Mononuclear cell (primary cell): ENCODE measurements around the gene GPS1. TPM values are rescaled to one million over a fixed set of nuclear protein-coding genes. Genes with fewer than 3 reads are reported as not detected.
A peak's percentile ranks its signal among the peaks of the same experiment; 100 is the strongest.
"Not testable (repeated sequence)": the region's sequence is repeated elsewhere in the genome, so short reads cannot be mapped to it uniquely, and the experiment has no call there.

ENCODE experiments used
- H3K27me3 ChIP-seq: 2 replicates; pipeline ENCODE4 v1.6.0; 2011; ENCODE audit warnings: low read length, control low read depth; ENCODE audit not compliant: insufficient read depth
- H3K4me1 ChIP-seq: 2 replicates; pipeline ENCODE4 v1.5.1; 2011; ENCODE audit warnings: mild to moderate bottlenecking, low read length, control low read depth; ENCODE audit not compliant: insufficient read depth
- H3K4me3 ChIP-seq: 2 replicates; pipeline ENCODE4 v1.5.1; 2011; ENCODE audit warnings: mild to moderate bottlenecking, low read length, moderate library complexity
- H3K9me3 ChIP-seq: 2 replicates; pipeline ENCODE4 v1.5.1; 2011; ENCODE audit warnings: low read depth, mild to moderate bottlenecking, control low read depth, low read length
- total RNA-seq: library from RNA; depleted of rRNA; stranded (reverse); fragments of >200 nt; gene quantifications from one replicate; pipeline ENCODE4 v1.2.3, GENCODE V29; 2012

Gene GPS1
- total RNA-seq, 1 donor = 47.4 TPM

DNA sequence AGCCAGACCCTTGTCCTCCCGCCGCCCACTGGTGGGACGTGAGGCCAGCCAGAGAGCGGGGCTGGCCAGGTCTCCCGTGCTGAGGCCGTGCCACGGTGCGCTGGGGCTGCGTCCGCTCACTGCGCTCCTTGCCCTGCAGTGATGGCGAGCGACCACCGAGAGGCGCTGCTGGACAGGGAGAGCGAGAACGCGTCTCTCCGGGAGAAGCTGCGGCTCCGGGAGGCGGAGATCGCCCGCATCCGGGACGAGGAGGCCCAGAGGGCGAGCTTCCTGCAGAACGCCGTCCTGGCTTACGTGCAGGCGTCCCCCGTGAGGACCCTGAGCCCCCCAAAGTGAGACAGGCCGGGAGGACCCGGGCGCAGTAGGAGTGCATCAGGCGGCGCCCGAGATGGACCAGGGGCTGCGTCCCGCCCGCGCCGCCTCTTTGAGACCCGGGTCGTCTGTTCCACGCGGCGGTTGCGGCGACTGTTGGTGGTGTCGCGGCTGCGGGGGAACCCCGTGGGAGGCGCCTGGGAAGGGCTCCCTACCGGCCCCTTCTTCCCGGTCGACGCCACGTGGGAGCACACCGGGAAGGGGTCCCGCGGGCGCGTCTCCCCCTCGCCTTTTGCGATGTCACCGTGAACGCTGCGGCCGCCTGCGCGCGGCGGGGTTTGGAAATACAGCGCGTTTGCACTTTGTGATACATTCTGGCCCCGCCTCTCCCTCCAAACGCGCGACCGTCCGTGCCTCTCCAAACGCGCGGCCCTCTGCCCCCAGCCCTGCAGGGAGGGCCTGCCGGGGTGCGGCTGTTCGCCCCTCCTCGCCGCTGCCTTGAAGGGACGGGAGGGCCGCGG, 21.0 kb upstream of the GPS1 start:
- Histone ChIP-seq H3K9me3 (no peaks in the 10 kb centered on the region), H3K4me3 (peak overlapping the region; percentile 23), H3K27me3 (peaks cover 5% of the 10 kb centered on the region), H3K4me1 (peaks cover 27% of the 10 kb centered on the region)

DNA sequence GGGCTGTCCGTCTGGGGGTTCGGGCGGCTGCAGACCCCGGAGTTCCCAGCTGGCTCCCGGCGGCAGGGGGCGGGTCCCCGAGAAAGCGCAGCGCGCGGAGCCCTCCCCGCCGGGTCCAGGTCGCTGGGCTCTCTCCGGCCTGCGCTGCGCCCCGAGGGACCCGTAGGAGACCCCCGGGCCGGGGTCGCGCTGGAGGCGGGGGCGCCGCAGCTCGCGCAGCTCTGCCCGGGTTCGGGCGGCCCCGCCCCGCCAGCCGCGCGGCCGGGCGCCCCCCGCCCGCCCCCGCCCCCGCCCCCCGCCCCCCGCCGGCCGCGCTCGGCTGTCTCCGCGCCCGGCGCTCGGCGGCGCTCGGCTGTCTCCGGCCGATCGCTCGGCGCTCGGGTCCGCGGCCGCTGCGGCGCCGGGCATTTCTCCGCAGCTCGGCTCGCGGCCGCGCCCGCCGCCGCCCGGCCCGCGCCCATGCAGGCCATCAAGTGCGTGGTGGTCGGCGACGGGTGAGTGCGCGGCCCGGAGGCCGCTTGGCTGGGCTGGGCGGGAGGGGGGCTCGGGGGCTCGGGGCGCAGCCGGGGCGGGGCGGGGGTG, 20.3 kb upstream of the GPS1 start, which contains the start of gene RAC3:
TSS of gene RAC3 (plus strand) at position 376 of the 582 bp plus-strand sequence. CDS start at position 460, 84 bp downstream.
- peaks cover 34% of the 10 kb centered on the region for H3K4me1 ChIP-seq
- no peaks in the 10 kb centered on the region for H3K9me3 ChIP-seq
- peaks cover 5% of the 10 kb centered on the region for H3K27me3 ChIP-seq
- H3K4me3 ChIP-seq = peak within 1 kb of the TSS; percentile 23

DNA sequence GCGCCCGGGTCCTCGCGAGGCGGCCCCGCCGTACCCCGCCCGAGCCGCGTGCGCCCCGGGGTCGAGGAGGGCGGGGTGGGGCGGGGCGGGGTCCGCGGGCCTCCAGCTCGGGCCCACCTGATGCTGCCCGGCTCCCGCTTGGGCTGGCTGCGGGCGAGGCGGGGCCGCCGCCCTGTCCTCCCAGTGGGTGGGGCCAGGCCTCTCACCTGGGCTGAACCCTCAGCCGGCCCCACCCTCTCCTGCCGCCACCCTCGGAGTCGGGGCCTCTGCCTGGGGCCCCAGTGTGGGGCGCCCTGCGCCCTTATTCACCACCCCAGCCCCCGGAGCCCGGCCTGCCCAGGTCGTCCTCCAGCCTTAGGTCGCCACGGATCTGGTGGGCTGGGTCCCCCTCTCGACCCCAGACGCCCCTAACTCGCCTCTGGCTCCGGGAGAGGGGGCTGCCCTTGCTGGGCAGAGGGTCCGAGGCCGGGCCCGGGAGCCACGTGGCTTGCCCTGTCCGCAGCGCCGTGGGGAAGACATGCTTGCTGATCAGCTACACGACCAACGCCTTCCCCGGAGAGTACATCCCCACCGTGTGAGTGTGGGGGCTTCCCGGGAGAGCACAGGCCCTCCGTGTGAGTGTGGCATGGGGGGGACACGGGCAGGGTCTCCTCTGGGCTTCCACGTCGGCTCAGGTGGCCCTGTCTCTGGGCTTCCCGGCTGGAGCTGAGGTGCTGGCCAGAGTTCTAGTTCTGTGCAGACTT, 19.6 kb upstream of the GPS1 start:
- Histone ChIP-seq H3K4me1 (peaks cover 41% of the 10 kb centered on the region), H3K9me3 (no peaks in the 10 kb centered on the region), H3K4me3 (no peak overlapping the region), H3K27me3 (peaks cover 5% of the 10 kb centered on the region)

DNA sequence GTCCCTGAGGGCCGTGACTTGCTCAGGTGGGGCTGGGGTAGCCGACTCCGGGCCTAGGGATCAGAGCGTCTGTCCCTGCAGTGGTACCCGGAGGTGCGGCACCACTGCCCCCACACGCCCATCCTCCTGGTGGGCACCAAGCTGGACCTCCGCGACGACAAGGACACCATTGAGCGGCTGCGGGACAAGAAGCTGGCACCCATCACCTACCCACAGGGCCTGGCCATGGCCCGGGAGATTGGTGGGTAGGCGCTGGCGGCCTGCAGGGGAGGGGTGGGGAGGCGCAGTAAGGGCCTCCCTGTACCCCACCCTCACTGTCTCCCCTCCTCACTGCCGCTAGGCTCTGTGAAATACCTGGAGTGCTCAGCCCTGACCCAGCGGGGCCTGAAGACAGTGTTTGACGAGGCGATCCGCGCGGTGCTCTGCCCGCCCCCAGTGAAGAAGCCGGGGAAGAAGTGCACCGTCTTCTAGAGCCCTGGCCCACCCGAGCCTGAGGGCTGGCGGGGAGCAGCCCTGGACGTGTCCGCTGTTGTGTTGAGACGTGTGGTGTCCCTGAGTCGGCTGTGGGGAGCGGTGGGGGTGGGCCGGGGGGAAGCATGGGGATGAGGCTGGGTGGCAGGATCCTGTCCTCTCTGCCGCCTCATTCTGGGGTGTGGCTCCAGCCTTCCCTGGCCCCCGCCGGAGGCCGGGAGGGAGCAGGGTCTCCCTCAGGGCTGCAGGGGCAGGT, 18.2 kb upstream of the GPS1 start:
- no peak overlapping the region for H3K4me3 ChIP-seq
- no peaks in the 10 kb centered on the region for H3K9me3 ChIP-seq
- peaks cover 49% of the 10 kb centered on the region for H3K4me1 ChIP-seq
- H3K27me3 ChIP-seq = peaks cover 5% of the 10 kb centered on the region

DNA sequence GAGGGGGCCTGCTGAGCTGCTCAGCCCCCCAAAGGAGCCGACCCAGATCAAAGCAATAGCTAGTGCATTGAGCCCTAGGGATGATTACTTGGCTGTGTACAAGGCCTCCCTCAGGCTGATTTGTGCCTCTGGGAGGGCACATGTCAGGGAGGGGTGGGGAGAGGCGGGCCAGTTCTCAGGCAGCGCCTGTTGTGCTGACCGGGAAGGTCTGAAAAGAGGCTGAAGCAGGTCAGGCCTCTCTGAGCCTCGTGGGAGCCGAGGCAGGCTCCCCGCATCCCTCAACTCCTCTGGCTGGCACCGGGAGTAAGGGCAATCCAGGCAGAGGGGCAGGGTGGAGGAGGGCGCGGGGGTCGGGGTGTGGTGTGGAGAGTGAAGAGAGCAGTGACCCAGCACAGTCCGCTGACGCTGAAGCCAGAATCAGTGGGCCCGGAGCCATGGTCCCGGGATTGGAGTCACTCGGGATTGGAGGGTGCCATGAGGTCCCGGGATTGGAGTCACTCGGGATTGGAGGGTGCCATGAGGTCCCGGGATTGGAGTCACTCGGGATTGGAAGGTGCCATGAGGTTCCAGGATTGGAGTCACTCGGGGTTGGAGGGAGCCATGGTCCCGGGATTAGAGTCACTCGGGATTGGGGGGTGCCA, 17.2 kb upstream of the GPS1 start:
- no peak overlapping the region for H3K4me3 ChIP-seq
- peaks cover 54% of the 10 kb centered on the region for H3K4me1 ChIP-seq

DNA sequence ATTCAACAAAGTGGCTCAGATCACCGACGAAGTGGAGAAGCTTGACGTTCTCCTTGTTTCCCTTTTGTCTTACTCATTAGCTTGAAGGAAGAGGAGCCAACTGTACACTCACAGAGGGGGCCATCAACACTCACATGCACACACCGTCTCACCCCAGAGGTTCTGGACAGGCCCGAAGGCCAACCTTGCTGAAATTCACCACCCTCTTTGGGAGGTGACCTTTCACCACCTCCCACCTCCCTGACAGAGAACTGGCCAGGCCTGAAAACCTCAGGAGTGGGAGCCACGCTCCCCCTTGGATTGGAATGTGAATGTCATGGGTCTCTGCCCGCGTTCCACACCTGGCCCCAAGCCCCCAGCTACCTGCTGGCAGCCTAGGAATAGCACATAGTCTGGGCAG, 16.2 kb upstream of the GPS1 start:
- Histone ChIP-seq H3K4me1 (peaks cover 44% of the 10 kb centered on the region), H3K9me3 (no peaks in the 10 kb centered on the region), H3K4me3 (no peak overlapping the region)

More for the DNA sequence above, 17.2 kb upstream of the GPS1 start:
- peaks cover 5% of the 10 kb centered on the region for H3K27me3 ChIP-seq
- H3K9me3 ChIP-seq = no peaks in the 10 kb centered on the region

DNA sequence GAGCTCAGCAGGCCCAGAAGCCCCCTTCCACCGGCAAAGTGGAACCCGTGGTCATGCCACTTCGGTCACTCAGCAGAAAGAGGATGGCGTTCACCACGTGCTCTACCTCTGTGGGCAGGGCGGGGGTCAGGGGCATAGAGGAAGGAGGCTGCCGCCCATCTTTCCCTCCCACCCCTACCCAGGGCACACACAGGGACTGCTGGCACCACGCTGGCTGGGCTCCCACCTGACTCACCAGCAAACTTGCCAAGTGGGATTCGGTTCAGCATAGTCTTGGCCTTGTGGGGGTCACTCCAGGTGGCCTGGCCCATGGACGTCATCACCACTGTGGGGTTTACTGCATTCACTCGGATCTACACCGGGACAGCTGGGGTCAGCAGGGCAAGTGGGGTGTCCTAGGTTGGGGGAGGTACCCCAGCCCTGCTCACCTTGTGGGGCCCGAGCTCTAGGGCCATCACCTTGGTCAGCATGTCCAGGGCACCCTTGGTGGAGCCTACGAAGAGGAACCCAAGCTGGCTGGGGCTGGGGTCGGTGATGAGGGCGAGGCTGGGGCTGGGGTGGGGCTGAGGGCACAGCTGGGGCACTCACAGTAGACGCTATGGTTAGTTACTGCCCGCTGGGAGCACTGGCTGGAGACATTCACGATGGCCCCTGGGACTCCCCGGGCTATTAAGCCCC, 15.6 kb upstream of the GPS1 start:
- H3K9me3 ChIP-seq = no peaks in the 10 kb centered on the region
- peaks cover 5% of the 10 kb centered on the region for H3K27me3 ChIP-seq
- H3K4me1 ChIP-seq = peaks cover 38% of the 10 kb centered on the region
- no peak overlapping the region for H3K4me3 ChIP-seq

More for the DNA sequence above, 16.2 kb upstream of the GPS1 start:
- H3K27me3 ChIP-seq = peaks cover 5% of the 10 kb centered on the region

DNA sequence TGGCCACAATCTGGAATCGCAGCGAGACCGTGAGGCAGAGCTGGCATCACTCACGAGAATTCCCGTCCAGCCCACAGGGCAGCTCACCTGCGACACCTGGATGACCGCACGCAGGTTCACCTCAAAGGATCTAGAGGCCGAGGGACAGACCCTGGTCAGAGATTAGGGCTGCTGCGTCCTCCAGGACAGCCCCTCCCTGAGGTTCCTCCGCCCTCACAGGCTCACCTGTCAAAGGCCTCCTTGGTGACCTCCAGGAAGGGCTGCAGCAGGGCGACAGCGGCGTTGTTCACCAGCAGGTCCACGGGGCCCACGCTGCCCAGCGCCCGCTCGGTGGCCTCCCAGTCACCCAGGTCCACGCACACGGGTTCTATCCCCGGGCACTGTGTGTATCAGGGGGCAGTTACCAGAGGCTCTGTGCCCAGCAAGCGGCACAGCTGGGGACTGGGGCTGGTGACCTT, 15.0 kb upstream of the GPS1 start:
- Histone ChIP-seq H3K4me3 (peak overlapping the region; percentile 56), H3K9me3 (no peaks in the 10 kb centered on the region), H3K27me3 (peaks cover 5% of the 10 kb centered on the region), H3K4me1 (peaks cover 37% of the 10 kb centered on the region)

DNA sequence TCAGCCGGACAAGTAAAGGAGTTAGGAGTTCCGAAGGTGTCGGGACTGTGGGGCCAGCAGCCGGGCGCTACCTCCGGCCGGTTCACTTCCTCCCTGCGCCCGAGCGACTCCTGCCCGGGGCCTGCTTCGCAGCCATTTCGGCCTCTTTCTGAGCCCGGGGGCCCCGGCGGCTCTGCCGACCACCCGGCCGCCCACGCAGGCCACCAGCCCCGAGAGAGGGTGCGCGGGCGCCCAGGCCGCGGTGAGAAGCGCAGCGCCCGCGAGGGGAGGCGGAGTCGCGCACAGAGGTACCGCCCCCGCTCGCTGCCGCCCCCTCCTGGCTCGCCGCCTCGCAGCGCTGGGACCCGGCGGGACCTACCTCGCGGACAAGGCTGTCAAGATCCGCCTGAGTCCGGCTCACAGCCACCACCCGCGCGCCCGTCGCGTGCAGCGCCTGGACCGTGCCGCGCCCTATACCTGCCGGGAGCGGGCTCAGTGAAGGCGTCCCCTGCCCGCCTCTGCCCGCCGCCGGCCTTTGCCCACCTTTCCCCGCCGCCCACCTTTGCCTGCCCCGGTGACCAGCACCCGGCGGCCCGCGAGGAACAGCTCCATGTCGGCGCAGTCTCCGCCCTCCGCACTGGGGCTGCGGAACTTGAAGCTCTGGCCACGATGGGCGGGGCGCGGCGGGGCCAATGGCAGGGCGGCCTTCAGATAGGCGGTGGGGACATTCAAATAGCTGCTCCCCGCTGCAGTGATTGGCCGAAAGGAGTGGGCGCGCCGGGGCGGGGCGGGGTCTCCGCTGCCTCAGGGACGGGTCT, 14.4 kb upstream of the GPS1 start, which contains the start of gene DCXR:
TSS of gene DCXR (minus strand) at position 606 of the 797 bp plus-strand sequence. CDS start at position 591, 15 bp downstream.
- H3K4me3 ChIP-seq = peak within 1 kb of the TSS; percentile 56
- peaks cover 1% of the 10 kb centered on the region for H3K27me3 ChIP-seq
- H3K4me1 ChIP-seq = peaks cover 33% of the 10 kb centered on the region
- H3K9me3 ChIP-seq = no peaks in the 10 kb centered on the region

DNA sequence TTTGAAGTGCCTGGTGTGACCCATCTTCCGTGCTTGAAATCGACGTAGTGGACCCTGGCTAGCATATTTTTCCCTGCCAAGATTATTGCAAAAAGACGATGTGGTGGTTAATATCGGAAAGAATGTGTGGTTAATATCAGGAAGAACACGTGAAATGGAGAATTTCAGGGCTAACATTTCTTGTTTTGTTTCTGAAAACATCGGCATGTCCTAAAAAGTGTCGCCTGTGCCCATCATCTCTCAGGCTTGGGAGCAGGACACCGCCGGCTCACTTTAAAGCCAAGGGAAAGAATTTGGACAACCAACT, 13.9 kb upstream of the GPS1 start:
- Histone ChIP-seq H3K4me1 (peaks cover 30% of the 10 kb centered on the region), H3K4me3 (peak overlapping the region; percentile 56), H3K9me3 (no peaks in the 10 kb centered on the region), H3K27me3 (no peaks in the 10 kb centered on the region)

DNA sequence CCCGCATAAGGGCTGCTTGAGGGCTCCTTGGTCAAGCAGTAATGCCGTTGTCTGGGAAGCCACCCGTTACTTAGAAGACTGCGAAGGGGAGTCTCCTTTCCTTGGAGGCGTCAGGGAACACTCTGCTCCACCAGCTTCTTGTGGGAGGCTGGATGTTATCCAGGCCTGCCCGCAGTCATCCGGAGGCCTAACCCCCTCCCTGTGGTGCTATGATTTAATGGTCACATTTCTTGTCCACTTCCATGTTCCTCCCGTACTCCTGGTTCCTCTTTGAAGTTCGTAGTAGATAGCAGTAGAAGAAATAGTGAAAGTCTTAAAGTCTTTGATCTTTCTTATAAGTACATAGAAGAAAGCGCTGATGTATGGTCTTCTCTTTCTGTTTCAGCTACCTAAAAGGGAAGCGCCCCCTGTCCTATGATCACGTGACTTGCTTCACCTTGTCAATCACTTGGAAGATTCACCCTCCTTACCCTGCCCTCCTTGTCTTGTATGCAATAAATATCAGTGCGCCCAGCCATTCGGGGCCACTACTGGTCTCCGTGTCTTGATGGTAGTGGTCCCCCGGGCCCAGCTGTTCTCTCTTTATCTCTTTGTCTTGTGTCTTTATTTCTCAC, 12.8 kb upstream of the GPS1 start:
- not testable (repeated sequence) for H3K27me3 ChIP-seq, H3K4me3 ChIP-seq, H3K9me3 ChIP-seq
- H3K4me1 ChIP-seq = peaks cover 30% of the 10 kb centered on the region

DNA sequence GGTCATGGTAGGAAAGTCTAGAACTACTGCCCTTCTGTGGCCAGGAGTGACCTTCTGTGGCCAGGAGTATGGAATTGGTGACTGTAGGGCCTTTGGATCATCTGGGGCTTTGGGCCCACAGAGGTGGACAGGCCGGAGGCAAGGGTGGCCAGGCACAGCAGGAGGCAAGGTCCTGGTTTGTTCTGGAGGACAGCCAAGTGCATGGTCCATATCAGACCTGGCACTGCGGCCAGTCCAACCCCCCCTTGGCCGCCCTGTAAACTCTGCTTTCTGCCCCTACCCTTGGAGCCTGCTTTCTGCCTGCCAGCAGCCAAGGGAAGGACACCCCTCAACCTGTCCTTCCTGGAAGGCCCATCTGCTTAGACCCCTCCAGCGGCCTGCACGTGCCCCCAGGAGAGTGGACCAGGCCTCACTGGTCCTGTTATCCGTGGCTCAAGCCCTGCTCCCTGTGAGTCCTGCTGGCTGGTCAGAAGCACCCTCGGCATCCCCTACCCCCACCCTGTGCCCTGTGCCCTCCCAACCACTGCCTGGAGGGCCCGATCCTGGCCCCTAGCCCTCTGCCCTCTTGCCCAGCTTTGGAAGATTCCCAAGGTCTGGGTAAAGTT, 11.9 kb upstream of the GPS1 start:
- H3K4me3 ChIP-seq = no peak overlapping the region
- H3K9me3 ChIP-seq = no peaks in the 10 kb centered on the region
- no peaks in the 10 kb centered on the region for H3K27me3 ChIP-seq
- H3K4me1 ChIP-seq = peaks cover 30% of the 10 kb centered on the region
